GM15510 (cell line): ENCODE measurements around the gene IFT25.
A peak's percentile ranks its signal among the peaks of the same experiment; 100 is the strongest.

Experiments
- POLR2A ChIP-seq: IDR thresholded peaks from 3 replicates; pipeline ENCODE4 v1.6.1; 2011; ENCODE audit warnings: borderline replicate concordance; ENCODE audit not compliant: insufficient read length; ENCODE audit errors: extremely low read depth

The IFT25 gene

DNA sequence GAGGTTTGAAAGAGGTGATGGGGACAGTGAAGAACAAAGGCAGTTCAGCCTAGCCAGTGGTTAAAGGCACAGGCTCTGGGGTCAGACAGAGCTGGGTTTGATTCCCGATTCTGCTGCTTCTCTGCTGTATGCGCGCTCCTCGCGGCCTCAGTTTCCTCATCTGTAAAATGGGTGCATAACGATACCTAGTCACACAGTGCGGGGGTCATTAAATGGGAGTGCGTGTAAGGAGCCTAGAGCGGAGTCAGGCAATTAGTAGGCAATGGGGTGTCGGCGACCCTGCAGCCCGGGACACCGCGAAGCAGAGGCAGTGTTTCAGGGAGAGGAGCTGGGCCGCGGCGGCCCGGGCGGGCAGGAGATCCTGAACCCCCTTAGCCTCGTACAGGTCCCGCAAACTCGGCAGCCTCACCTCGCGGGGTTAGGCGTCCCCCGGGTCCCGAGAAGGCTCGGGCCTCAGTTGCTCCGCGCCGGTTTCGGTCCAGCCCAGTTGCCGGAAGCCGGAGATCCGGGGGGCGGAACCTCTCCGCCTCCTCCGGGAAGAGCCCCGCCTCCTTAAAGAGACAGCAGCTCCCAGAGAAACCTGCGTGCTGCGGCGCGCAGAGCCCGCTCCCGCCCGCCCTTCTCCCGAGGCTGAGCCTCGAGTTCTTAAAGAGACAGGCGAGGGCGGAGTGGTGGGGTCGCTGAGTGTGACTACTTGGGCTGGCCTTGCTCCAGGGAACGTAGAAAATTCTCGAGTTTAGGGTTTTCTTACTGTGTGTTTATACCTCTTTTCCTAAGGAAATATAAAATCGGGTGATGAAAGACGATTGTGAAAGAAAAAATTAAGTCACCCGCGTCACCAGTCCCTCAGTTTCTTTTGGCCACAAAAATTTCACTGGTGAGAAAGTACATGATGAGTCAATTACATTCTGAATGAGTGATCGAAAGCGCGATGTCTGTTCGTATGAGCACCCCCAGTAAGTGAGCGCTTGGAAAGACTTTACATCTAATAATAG is 55.9 kb downstream of the IFT25 start, which contains the start of gene YIPF1:
Gene YIPF1, minus strand, starts transcription at position 494 of the 995 bp plus-strand sequence. CDS start 860 bp downstream, outside the sequence.
- peak; percentile 82 for TF ChIP-seq POLR2A

DNA sequence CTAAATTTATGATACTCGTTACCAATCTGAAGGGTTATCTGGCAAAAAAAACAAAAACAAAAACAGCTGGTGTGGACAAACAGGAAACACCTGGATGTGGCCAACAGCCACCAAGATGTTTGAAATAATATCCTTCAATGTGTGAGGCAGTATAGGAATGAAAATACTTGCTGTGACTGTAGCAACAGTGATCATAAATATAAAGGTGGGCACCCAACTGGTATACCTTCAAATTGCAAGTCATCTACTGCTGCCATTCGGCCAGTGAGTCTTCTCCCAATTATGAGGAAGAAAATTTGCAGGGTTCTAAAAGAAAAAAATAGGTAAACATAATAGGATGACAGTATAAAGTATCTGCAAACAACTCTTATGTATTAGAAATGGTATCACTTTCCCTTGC is 56.8 kb downstream of the IFT25 start:
- no peak for TF ChIP-seq POLR2A

DNA sequence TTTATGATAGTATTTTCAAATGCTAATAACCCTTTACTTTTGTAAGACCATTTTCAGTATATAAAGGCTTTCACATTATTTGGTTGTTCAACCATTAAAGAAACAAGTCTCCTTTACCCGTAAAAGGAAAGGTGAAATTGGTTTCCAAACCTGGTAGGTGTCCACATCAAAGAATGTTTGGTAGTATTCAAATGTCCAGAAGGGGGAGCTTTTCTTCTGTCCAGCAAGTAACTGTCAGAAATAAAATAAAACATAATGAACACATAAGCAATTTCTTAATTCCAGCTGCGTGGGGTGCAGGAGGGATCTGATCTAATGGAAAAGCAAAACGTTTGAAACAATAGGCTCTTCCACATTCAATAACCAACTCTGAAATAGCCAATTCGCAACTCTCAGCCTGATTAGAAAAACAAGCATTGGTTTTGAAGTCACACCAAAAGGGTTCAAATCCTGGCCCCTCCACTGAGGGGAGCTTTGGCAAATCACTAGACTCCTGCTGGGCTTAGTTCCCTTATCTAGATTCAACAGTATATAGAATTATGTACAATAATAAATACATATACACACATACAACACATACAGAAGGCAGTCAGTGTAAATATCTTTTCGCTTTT is 66.9 kb downstream of the IFT25 start:
- no peak for TF ChIP-seq POLR2A

DNA sequence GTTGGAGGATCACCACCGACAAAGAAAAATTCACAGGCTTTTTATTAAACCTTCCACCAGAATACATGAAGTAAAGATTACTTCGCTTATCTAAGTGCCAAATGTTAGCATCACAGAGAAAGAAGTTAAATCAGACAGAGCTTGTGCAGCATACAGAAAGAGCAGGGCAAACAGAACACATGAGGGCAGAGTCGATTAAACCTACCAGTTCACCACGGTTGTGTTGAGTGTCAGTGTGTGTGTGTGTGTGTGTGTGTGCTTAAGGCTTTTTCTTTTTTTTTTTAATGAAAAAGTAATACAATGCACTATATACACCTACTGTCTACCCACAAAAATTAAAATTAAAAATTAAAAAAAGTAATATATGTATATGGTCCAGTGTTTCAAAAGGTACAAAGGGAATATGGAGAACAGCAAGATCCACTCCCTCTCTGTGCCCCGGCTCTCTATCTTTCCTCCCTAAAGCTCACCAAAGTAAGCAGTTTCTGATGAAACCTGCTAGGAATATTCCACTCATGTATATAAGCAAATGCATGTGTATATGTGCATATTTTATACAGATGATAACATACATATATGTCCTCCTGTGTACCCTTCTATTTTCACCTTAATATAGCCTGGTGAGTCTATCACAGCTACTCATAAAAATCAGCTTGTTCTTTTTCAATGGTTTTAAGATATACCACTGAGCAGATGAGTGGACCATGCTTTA is 73.6 kb downstream of the IFT25 start:
- TF ChIP-seq POLR2A: no peak
